Upper lobe of left lung (tissue), 6 donors: ENCODE data around the gene RHBDF2. TPM values are rescaled to one million over a fixed set of nuclear protein-coding genes. Genes with fewer than 3 reads are reported as not detected.

Source experiments
- ATAC-seq, 2 donors: fragments of 200-7000 bp; cut with Tn5 transposase; one replicate each; pipeline ENCODE4 v1.9.1; 2022; ENCODE audit warnings: mild to moderate bottlenecking in 2 of 2, moderate library complexity in 2 of 2; ENCODE audit not compliant: low FRiP score in 2 of 2
- DNase-seq, 2 donors: peaks; one replicate each; pipeline ENCODE4 v3.0.0-alpha.2; 2019 to 2020
- H3K27ac ChIP-seq, 4 donors: fragments of 200-600 bp; sonication (generic); one replicate each; pipeline ENCODE4 v1.5.1; 2016 to 2019
- H3K27me3 ChIP-seq, 4 donors: fragments of 200-600 bp; sonication (generic); one replicate each; pipeline ENCODE4 v1.5.1; 2017 to 2019
- H3K36me3 ChIP-seq, 4 donors: fragments of 200-600 bp; sonication (generic); one replicate each; pipeline ENCODE4 v1.5.1; 2016 to 2019
- H3K4me1 ChIP-seq, 4 donors: fragments of 200-600 bp; sonication (generic); one replicate each; pipeline ENCODE4 v1.5.1; 2018 to 2019
- H3K4me3 ChIP-seq, 4 donors: fragments of 200-600 bp; sonication (generic); one replicate each; pipeline ENCODE4 v1.5.1; 2017 to 2019; ENCODE audit warnings: mild to moderate bottlenecking in 2 of 4, moderate library complexity in 1 of 4
- H3K9me3 ChIP-seq, 4 donors: fragments of 200-600 bp; sonication (generic); one replicate each; pipeline ENCODE4 v1.5.1; 2018 to 2019
- CTCF ChIP-seq, 6 experiments: fragments of 450-650 bp in 4 of 6; fragments of 200-600 bp in 2 of 6; sonication (generic) in 2 of 6; IDR thresholded peaks; one replicate each; pipeline ENCODE4 v1.5.1; 2016 to 2019; ENCODE audit warnings: antibody characterized with exemption in 6 of 6
- EP300 ChIP-seq, 4 donors: sonication (generic); formaldehyde crosslinking; IDR thresholded peaks; one replicate each; pipeline ENCODE4 v1.5.1; 2017; ENCODE audit warnings: antibody characterized with exemption in 4 of 4, control low read depth in 2 of 4
- POLR2A ChIP-seq, 4 donors: fragments of 450-650 bp; IDR thresholded peaks; one replicate each; pipeline ENCODE4 v1.5.1; 2016 to 2017; ENCODE audit warnings: antibody characterized with exemption in 4 of 4, mild to moderate bottlenecking in 2 of 4
- POLR2AphosphoS5 ChIP-seq, 2 donors: sonication (generic); formaldehyde crosslinking; IDR thresholded peaks; one replicate each; pipeline ENCODE4 v1.5.1; 2017; ENCODE audit warnings: antibody characterized with exemption in 2 of 2
- WGBS, 2 donors: methylation state at CpG; one replicate each; pipeline ENCODE4 v1.1.5; 2017 to 2018; 5-methylcytosine and 5-hydroxymethylcytosine counted together
- total RNA-seq, 6 donors: library from RNA; depleted of rRNA in 4 of 6; stranded (reverse); fragments of >200 nt in 4 of 6; gene quantifications; one replicate each; pipeline versions ENCODE4 v1.1.0 to v1.2.1, GENCODE V29; 2016 to 2021
- donor health status: DM: no; HTN: no; CAD: no; lungs with moderate emphysema.
- donor health status: DM: no; HTN: yes; CAD: no; lungs with severe emphysema.

The RHBDF2 gene
- total RNA-seq, 6 donors from 2014 or later: 34.3 to 137 (median 47.6) TPM

- Histone ChIP-seq H3K36me3 (no peaks in the 10 kb centered on the region), H3K27me3 (no peaks in the 10 kb centered on the region), H3K27ac (peak overlapping the region; percentile 2 to 68 (median 60)), H3K4me1 (peaks cover 0 to 30% (median 26%) of the 10 kb centered on the region in 4 donors), H3K9me3 (no peaks in the 10 kb centered on the region), H3K4me3 (no peak overlapping the region)
- ATAC-seq (peak in 1 of 2 donors; percentile 49), DNase-seq (no peak)
- 58 to 62% methylated on average over 7 to 8 of the region's 8 CpGs for WGBS, 2 donors
- TF ChIP-seq EP300 (IDR thresholded peaks at IDR 0.05) (no peak), POLR2AphosphoS5 (IDR thresholded peaks at IDR 0.05) (no peak), POLR2A (IDR thresholded peaks at IDR 0.05) (no peak), CTCF (IDR thresholded peaks at IDR 0.05) (no peak)
Observed at GRCh38 chr17:76427501-76428231, 73.6 kb downstream of the RHBDF2 start.

- Histone ChIP-seq H3K9me3 (no peaks in the 10 kb centered on the region), H3K36me3 (no peaks in the 10 kb centered on the region), H3K27me3 (no peaks in the 10 kb centered on the region), H3K27ac (no peak overlapping the region), H3K4me1 (peaks cover 0 to 23% (median 20%) of the 10 kb centered on the region in 4 donors), H3K4me3 (no peak overlapping the region)
- no peak for ATAC-seq
- DNase-seq: no peak
- 73 to 84% methylated on average over 3 of the region's 3 CpGs for WGBS, 2 donors
- no peak for TF ChIP-seq POLR2AphosphoS5 (IDR thresholded peaks at IDR 0.05)
- no peak for TF ChIP-seq POLR2A (IDR thresholded peaks at IDR 0.05)
- TF ChIP-seq CTCF (IDR thresholded peaks at IDR 0.05): no peak
- no peak for TF ChIP-seq EP300 (IDR thresholded peaks at IDR 0.05)
Observed at GRCh38 chr17:76426853-76427252, 74.4 kb downstream of the RHBDF2 start.

- no peaks in the 10 kb centered on the region for H3K9me3 ChIP-seq
- H3K4me3 ChIP-seq: no peak overlapping the region
- WGBS, 2 donors: 90 to 96% methylated on average over 6 of the region's 6 CpGs
- H3K27ac ChIP-seq: no peak overlapping the region
- DNase-seq (no peak), ATAC-seq (no peak)
- no peak for TF ChIP-seq EP300 (IDR thresholded peaks at IDR 0.05)
- no peaks in the 10 kb centered on the region for H3K36me3 ChIP-seq
- H3K4me1 ChIP-seq: peaks cover 5 to 19% (median 13%) of the 10 kb centered on the region in 4 donors
- no peaks in the 10 kb centered on the region for H3K27me3 ChIP-seq
Observed at GRCh38 chr17:76422860-76423259, 78.4 kb downstream of the RHBDF2 start.

- Histone ChIP-seq H3K4me1 (peaks cover 5 to 15% (median 11%) of the 10 kb centered on the region in 4 donors), H3K36me3 (no peaks in the 10 kb centered on the region), H3K4me3 (no peak overlapping the region), H3K27me3 (no peaks in the 10 kb centered on the region), H3K27ac (no peak overlapping the region), H3K9me3 (no peaks in the 10 kb centered on the region)
- DNase-seq: no peak
- 91 to 98% methylated on average over 5 to 8 of the region's 8 CpGs for WGBS, 2 donors
- no peak for TF ChIP-seq POLR2A (IDR thresholded peaks at IDR 0.05)
- no peak for TF ChIP-seq CTCF (IDR thresholded peaks at IDR 0.05)
- TF ChIP-seq POLR2AphosphoS5 (IDR thresholded peaks at IDR 0.05): no peak
- TF ChIP-seq EP300 (IDR thresholded peaks at IDR 0.05): no peak
- no peak for ATAC-seq
Observed at GRCh38 chr17:76422406-76422805, 78.8 kb downstream of the RHBDF2 start.

GRCh38 chr17:76421044-76421407 lies 80.2 kb downstream of the RHBDF2 start:
- Histone ChIP-seq H3K27me3 (no peaks in the 10 kb centered on the region), H3K4me1 (peaks cover 5 to 9% (median 7%) of the 10 kb centered on the region in 4 donors), H3K27ac (no peak overlapping the region), H3K9me3 (no peaks in the 10 kb centered on the region), H3K4me3 (no peak overlapping the region), H3K36me3 (no peaks in the 10 kb centered on the region)
- ATAC-seq (no peak), DNase-seq (no peak)
- WGBS, 2 donors: 58 to 62% methylated on average over 7 of the region's 7 CpGs
- TF ChIP-seq POLR2AphosphoS5 (IDR thresholded peaks at IDR 0.05) (no peak), POLR2A (IDR thresholded peaks at IDR 0.05) (no peak), EP300 (IDR thresholded peaks at IDR 0.05) (no peak), CTCF (IDR thresholded peaks at IDR 0.05) (no peak)

Other genes with a start within 250 kb of the RHBDF2 start
- 10 to 100 TPM in 5 of 6 donors, 1 to 10 TPM in 1; 8.4 to 74.9 (median 26.8) TPM for gene UBALD2, start 236.1 kb downstream of the RHBDF2 start, total RNA-seq
- 1 to 10 TPM; 1.7 to 9.4 (median 2.8) TPM for gene QRICH2, start 193.1 kb downstream of the RHBDF2 start, total RNA-seq
- 100 to 1,000 TPM in 1 of 6 donors, 10 to 100 TPM in 5; 37.3 to 172 (median 59.2) TPM for gene PRPSAP1, start 147.5 kb downstream of the RHBDF2 start, total RNA-seq
- gene SPHK1, start 116.8 kb downstream of the RHBDF2 start, total RNA-seq: 10 to 100 TPM in 3 of 6 donors, 1 to 10 TPM in 3; 5.5 to 16.6 (median 9.5) TPM
- gene UBE2O, start 48.3 kb downstream of the RHBDF2 start, total RNA-seq: 10 to 100 TPM; 20.5 to 55.5 (median 27.7) TPM
- not detected for gene AANAT, start 33.8 kb downstream of the RHBDF2 start, total RNA-seq
- gene CYGB, start 36.3 kb upstream of the RHBDF2 start, total RNA-seq: 10 to 100 TPM in 5 of 6 donors, 1 to 10 TPM in 1; 6.4 to 33.9 (median 16.6) TPM
- gene PRCD, start 38.6 kb upstream of the RHBDF2 start, total RNA-seq: 10 to 100 TPM in 1 of 6 donors, 1 to 10 TPM in 4, not detected in 1; 3.0 to 13.9 (median 7.2) TPM
- gene ST6GALNAC2, start 84.4 kb upstream of the RHBDF2 start, total RNA-seq: 10 to 100 TPM; 24.4 to 63.5 (median 39.8) TPM
- 10 to 100 TPM in 4 of 6 donors, 1 to 10 TPM in 2; 8.3 to 20.4 (median 19.1) TPM for gene ST6GALNAC1, start 142.3 kb upstream of the RHBDF2 start, total RNA-seq
- gene MXRA7, start 209.5 kb upstream of the RHBDF2 start, total RNA-seq: 100 to 1,000 TPM in 1 of 6 donors, 10 to 100 TPM in 5; 21.0 to 147 (median 73.5) TPM
- gene JMJD6, start 225.2 kb upstream of the RHBDF2 start, total RNA-seq: 10 to 100 TPM; 23.3 to 63.9 (median 31.0) TPM
- gene METTL23, start 225.4 kb upstream of the RHBDF2 start, total RNA-seq: 10 to 100 TPM; 13.6 to 38.9 (median 28.3) TPM
- 100 to 1,000 TPM; 133 to 454 (median 211) TPM for gene SRSF2, start 235.9 kb upstream of the RHBDF2 start, total RNA-seq
- gene MFSD11, start 236.7 kb upstream of the RHBDF2 start, total RNA-seq: 10 to 100 TPM; 23.9 to 49.2 (median 34.4) TPM